Measurements from ENCODE around the gene GABRA5. TPM values are rescaled to one million over a fixed set of nuclear protein-coding genes. Genes with fewer than 3 reads are reported as not detected.

GABRA5 gene
- total and polyA plus RNA-seq, 12 donors: 0.17 TPM; not detected in 11

- H3K27ac ChIP-seq: no peak overlapping the region
- ATAC-seq (no peak), DNase-seq (no peak)
- H3K36me3 ChIP-seq: no peaks in the 10 kb centered on the region
- no peaks in the 10 kb centered on the region for H3K4me1 ChIP-seq
- intact Hi-C loops (cut with DNase I): no loop called here
- no peaks in the 10 kb centered on the region for H3K27me3 ChIP-seq
- 69 to 92% methylated on average over 1 of the region's 1 CpG for WGBS, 2 donors
- peaks cover 0 to 12% (median 0%) of the 10 kb centered on the region in 11 donors for H3K9me3 ChIP-seq
- no peak for TF ChIP-seq CTCF (IDR thresholded peaks at IDR 0.05)
- no peak overlapping the region for H3K4me3 ChIP-seq
These were observed 18.4 kb upstream of the GABRA5 start for GRCh38 chr15:26848498-26848897.

GRCh38 chr15:26850161-26850560 is 16.7 kb upstream of the GABRA5 start:
- intact Hi-C loops (cut with DNase I): loop anchor here in 1 of 10 donors (10.0 kb wide), 1 partner anchor 665 kb away; no protein-coding TSS in a partner anchor
- TF ChIP-seq CTCF (IDR thresholded peaks at IDR 0.05): no peak
- H3K27ac ChIP-seq: no peak overlapping the region
- H3K4me3 ChIP-seq: no peak overlapping the region
- peaks cover 0 to 12% (median 0%) of the 10 kb centered on the region in 11 donors for H3K9me3 ChIP-seq
- ATAC-seq (no peak), DNase-seq (no peak)
- no peaks in the 10 kb centered on the region for H3K27me3 ChIP-seq
- H3K4me1 ChIP-seq: no peaks in the 10 kb centered on the region
- WGBS, 2 donors: 83 to 93% methylated on average over 3 of the region's 3 CpGs
- no peaks in the 10 kb centered on the region for H3K36me3 ChIP-seq

- Histone ChIP-seq H3K36me3 (no peaks in the 10 kb centered on the region), H3K27ac (no peak overlapping the region), H3K4me3 (no peak overlapping the region), H3K9me3 (peaks cover 0 to 12% (median 0%) of the 10 kb centered on the region in 11 donors), H3K4me1 (no peaks in the 10 kb centered on the region), H3K27me3 (peaks cover 0 to 14% (median 0%) of the 10 kb centered on the region in 7 donors)
- WGBS, 2 donors: 70 to 81% methylated on average over 2 of the region's 2 CpGs
- ATAC-seq: no peak
- no peak for DNase-seq
- intact Hi-C loops (cut with DNase I): loop anchor here in 1 of 10 donors (10.0 kb wide), 1 partner anchor 668 kb away; no protein-coding TSS in a partner anchor
- no peak for TF ChIP-seq CTCF (IDR thresholded peaks at IDR 0.05)
These were observed 13.9 kb upstream of the GABRA5 start for GRCh38 chr15:26852980-26853379.

- Histone ChIP-seq H3K9me3 (no peaks in the 10 kb centered on the region), H3K4me3 (no peak overlapping the region), H3K36me3 (no peaks in the 10 kb centered on the region), H3K4me1 (no peaks in the 10 kb centered on the region), H3K27me3 (peaks cover 0 to 14% (median 0%) of the 10 kb centered on the region in 7 donors), H3K27ac (no peak overlapping the region)
- DNase-seq (no peak), ATAC-seq (no peak)
- no peak for TF ChIP-seq CTCF (IDR thresholded peaks at IDR 0.05)
- 55 to 58% methylated on average over 4 of the region's 4 CpGs for WGBS, 2 donors
- intact Hi-C loops (cut with DNase I): loop anchor here in 1 of 10 donors (10.0 kb wide), 1 partner anchor 670 kb away; no protein-coding TSS in a partner anchor
These were observed 12.4 kb upstream of the GABRA5 start for GRCh38 chr15:26854435-26854834.
